Measurements from ENCODE around the gene IRS1. TPM values are rescaled to one million over a fixed set of nuclear protein-coding genes. Genes with fewer than 3 reads are reported as not detected.

IRS1 gene
- total RNA-seq, 1 donor from 2014 or later: 0.07 TPM

DNA sequence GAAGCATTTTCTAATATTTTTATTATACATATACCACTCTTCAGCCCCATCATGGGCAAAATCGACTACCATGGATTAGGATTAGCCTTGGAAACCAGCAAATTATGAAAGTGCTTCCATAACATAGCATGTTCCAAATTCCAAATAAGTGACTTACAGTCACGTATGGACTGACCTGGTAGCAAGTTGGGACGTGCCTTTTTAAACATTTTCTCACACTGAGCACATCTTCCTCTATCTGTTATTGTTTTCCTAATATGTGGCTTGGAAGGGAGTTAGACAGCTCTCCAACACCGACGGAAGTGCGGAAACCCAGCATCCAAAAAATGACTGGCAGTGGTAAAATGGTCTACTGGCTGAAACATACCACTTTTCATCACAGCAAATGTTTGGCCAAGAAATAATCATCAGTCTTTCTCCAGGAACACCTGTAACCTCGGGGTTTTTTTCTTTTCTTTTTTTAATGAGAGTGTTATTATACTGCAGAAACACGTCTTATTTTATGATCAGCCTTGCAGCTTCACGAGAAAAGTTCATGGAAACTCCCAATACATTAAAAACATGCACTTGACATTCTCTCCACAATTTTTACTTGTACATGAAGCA is 107.0 kb downstream of the IRS1 start:
- DNase-seq (ENCODE audit: low read depth, low spot score): no peak

GRCh38 chr2:226691255-226691654 is 108.4 kb downstream of the IRS1 start:
- DNase-seq (ENCODE audit: low read depth, low spot score): no peak

DNA sequence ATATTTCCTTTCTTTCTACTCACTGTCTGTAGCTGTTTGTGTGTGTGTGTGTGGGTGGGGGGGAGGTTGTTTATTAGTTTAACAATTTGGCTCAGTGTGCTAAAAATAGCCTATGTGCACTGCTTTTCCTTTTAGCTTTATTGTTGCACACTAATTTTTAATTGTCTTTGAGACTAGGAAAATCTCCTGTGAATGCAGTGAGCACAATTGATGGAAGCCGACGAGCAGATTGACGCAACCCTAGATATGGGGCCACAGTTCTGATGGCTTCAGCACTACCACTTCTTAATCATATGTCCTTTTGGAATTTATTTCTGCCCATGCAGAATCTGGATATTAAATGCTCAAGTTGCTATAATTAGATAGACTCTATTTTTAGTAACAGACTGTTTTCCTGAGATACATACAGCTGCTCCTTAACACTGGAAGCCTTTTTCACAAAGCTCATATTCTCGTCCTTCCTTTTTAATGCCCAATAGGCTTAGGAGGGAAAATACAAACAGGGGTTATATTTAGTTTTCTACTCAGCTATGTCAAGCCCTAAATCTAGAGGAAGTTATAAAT is 109.1 kb downstream of the IRS1 start:
- DNase-seq (ENCODE audit: low read depth, low spot score): no peak

DNA sequence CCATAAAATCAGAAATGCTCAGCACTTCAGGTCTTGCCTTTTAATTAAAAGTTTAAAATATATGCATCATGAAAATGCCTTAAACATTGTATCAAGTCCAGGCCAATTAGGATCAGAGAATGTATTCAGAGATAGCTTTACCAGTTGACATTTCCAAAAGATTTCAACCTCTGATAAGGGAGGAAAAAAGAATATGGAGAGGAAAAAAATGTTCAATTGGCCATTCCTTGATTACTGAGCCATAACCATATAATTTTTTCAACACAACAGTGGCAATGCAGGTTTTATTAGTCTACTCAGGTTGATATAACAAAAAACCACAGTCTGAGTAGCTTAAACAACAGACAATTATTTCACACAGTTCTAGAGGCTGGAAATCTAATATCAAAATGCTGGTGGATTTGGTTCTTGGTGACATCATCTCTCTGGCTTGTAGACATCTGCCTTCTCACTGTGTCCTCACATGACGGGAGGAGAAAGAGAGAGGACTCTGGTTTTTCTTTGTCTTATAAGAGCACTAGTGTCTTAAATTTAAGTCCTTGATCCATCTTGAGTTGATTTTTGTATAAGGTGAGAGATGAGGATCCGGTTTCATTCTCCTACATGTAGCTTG is 111.9 kb downstream of the IRS1 start:
- DNase-seq (ENCODE audit: low read depth, low spot score): no peak

- no peak for DNase-seq (ENCODE audit: low read depth, low spot score)
Measured at GRCh38 chr2:226684563-226684959, 115.1 kb downstream of the IRS1 start.

DNA sequence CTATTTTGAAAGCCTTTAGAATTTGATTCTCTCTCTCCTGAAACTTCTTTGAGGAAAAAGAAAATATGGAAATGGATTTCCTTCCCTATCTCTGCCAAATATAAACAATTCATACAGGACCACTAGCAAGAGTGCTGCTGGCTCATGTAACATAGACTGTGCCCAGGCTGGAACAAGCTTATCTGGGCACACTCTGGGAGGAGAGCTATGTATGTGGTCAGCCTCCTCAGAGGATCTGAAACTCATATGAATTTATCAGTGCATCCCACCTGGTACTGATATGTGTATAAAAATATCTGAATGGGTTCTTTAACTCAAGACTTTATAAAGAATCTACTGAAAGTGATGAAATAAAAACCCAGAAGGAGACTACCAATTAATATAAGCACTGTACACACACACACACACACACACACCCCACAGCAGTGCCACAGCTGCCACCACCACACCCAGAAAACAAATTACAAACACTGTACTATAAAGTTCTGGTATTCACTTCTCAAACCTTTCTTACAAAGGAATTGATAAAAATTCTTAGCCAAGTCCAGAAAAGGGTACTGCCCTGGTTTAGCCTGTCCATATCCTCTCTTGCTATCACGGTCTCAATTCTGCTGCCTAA is 115.6 kb downstream of the IRS1 start:
- DNase-seq (ENCODE audit: low read depth, low spot score): no peak

DNA sequence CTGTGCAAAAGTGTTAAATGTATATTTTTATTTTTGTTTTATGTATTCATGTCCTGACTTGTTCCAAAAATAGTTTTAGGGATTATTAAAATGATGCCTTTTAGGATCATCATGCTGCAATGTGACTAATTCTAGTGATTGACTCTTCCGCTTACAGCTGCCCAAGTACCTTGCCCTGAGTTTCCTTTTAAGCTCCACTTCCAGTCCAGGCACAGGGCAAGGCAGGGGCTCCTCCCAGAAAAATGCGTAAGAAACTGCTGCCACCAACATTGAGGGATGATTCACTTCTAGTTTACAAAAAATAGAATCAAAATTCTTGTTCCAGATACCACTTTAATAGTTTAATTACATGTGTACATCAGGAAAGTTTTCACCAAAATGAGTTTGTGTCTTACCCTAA is 116.4 kb downstream of the IRS1 start:
- DNase-seq (ENCODE audit: low read depth, low spot score): no peak

Other genes with a start within 250 kb of the IRS1 start
- 16.2 and 24.8 TPM in 2 replicates for gene RHBDD1, start 36.2 kb upstream of the IRS1 start, total RNA-seq